M059J (cell line): ENCODE data around the gene FOXJ3. TPM values are rescaled to one million over a fixed set of nuclear protein-coding genes. Genes with fewer than 3 reads are reported as not detected.

Experiments
- DNase-seq: peaks from one replicate; pipeline ENCODE4 v3.0.0-alpha.2; 2012; ENCODE audit warnings: low read depth
- total RNA-seq: library from RNA; depleted of rRNA; stranded (reverse); fragments of >200 nt; shearing (Covaris generic); gene quantifications from 2 replicates; pipeline ENCODE4 v1.2.3, GENCODE V29; 2014; rRNA removed

The FOXJ3 gene
- total RNA-seq, 1 experiment from 2014 or later: 31.9 TPM

DNA sequence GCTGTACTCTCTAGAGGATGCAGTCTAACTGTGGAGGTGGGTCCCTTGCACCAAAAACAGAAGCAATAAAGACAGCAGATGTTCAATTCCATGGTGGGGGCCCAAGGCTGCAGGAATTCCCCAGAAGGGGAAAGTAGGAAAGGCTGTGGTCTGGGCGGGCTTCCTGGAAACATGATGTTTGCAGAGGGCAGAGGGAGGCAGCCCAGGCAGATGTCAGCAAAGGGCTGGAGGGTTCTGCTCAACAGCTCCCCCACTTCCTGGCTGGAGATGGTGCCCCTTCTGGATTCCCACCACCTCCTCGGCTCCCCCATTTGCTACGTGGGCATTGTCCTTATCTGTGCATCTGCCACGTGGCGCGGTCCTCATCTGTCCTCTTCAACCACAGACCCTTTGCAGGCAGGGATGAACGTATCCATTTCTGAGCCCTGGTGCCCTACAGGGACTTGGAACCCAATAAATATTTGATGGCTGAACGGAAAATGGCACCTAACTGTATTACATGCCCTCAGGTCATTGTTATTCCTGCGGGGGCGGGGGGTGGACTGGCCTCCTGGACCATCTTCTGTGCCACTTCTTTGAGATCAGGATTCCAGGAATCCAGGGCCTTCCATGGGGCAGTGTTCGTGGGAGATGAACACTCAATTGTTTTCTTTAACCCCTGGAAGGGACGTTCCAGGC lies 190.2 kb downstream of the FOXJ3 start:
- DNase-seq: no peak

DNA sequence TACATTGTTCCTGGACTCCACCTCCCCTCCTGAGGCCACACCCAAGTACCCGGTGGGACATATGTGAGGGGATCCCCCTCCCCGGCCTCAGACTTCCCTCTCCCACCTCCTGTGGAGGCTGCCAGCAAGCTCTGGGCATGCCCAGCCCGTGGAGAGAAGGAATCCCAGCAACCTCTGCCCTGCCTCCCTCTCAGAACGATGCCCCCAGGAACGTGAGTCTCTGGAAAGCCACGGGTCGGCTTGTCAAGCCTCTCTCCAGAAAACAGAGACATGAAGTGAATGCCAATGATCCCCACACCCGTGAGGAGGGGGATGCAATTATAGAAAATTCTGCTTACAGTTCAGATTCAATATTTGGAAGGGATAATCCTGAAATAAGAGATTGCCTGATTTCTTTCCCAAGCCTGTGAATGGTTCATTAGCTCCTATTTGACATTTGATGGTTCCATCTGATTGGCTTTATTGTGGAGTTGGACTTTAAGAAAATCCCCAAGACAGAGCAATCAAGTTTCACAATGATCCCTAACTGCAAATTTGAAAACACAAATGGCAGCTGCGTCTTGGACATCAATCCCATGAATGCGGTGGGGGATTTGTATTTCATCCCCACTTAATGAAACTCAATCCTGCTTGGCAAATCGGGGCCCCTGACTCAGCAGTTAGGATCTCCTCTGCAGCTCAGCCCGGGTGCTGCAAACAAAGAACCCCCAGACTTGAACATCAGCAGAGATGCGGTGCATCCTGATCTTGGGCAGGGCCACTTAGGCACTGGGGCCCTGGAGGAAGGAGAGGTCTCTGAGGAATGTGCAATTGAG lies 190.9 kb downstream of the FOXJ3 start:
- no peak for DNase-seq

DNA sequence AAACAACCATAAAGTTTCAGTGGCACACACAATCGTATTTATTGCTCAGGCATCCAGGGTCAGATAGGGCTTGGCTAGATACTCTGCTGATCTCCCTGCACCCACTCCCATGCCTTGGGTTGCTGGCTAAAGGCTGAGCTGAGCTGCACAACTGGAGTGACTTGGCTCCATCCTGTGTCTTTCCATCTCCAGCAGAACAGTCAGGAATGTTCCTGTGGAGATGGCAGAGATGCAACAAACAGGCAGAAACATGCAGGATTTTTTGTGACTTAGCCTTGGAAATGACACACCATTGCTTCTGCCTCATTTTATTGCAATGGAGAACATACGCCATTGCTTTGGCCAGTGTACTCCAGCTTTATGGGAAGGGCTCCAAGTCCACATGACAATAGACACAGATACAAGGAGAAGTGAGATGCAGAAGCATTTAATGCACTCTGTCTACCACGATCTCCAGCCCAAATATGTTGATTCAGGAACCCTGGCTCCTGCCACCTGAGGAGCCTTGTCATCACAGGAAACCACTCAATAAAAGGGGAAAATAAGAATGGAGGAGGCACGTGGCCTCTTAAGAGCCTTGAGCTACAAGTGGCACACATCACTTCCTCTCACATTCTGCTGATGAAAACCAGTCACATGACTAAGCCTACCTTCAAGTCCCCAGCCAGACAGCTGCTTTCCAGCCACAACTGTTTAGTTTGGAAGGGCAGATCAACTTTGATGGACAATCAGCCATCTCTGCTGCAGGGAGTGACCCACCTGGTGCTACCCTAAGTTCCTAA lies 191.9 kb downstream of the FOXJ3 start:
- peak; percentile 44 for DNase-seq

DNA sequence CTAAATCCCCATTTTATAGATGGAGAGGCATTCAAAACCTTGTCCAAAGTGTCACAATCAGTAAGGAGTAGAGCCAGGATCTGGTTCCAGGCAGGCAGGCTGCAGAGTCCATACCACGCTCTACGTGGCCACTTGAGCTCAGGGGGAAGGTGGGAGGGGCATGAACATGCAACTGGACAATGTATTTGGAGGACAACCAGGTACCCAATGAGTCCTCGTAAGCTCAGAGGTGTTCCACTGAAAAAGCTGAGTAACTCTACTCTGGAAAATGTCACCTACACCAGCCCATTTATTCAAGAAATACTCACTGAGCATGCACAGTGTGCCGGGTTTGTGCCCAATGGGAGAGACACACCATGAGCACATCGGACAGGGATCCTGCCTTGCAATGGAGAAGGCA lies 193.1 kb downstream of the FOXJ3 start:
- no peak for DNase-seq

DNA sequence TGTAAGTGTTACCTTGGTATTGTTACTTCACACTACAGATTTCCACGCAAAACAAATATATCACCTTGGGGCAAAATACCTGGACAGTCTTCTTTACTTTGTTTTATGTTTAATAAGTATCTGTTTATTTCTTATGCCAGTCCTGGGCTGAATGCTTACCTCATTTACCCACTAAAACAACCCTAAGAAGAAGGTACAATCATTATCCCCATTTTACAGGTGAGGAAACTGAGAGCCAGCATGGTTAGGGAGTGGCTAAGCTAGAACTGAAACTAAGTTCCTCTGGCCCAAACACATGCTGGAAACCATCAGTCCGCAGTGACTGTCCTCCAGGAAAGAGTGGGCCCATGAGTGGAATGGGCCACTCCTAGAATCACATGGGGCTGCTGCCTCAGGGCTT lies 194.8 kb downstream of the FOXJ3 start:
- no peak for DNase-seq

DNA sequence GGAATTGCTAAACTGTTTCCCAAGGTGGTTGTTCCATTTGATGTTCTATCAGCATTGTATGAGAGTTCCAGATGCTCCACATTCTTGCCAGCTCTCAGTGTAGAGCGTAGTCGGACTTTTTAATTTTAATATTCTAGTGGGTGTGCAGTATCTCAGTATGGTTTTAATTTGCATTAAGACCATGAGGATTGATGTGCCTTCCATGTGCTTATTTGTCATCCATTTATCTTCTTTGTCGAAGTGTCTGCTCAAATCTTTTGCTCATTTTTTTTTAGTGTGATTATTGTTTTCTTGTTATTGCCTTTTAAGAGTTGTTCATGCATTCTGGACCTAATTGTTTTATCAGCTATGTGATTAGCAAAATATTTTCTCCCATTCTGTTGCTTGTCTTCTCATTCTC lies 195.6 kb downstream of the FOXJ3 start:
- DNase-seq: no peak

DNA sequence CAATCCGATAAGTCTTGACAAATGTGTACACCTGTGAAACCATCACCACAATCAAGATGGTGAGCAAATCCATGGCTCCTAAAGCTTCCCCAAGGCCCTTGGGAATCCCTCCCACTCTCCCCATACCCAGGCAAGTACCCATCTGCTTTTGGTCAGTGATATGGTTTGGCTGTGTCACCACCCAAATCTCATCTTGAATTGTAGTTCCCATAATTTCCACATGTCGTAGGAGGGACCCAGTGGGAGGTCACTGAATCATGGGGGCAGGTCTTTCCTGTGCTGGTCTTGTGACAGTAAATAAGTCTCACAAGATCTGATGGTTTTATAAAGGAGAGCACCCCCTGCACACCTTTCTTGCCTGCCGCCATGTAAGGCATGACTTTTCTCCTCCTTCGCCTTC lies 196.4 kb downstream of the FOXJ3 start:
- DNase-seq: no peak

DNA sequence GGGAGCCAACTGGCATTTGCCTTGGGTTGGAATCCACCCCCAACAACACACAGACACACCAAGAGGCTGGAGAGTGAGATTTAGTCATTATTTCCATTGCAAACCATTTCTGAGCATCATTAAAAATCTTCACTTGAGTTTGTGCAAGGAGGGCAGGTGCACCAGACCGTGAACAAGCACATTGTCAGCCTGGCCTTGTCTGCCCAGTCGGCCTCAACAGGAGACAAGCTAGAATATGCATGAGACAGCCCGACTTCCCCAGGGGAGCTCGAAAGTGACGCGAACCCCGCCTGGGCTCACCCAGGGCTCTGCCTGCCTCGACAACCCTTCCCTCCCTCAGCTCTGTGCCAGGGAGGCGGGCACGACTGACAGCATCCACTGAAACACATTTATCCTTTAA lies 197.3 kb downstream of the FOXJ3 start:
- no peak for DNase-seq

DNA sequence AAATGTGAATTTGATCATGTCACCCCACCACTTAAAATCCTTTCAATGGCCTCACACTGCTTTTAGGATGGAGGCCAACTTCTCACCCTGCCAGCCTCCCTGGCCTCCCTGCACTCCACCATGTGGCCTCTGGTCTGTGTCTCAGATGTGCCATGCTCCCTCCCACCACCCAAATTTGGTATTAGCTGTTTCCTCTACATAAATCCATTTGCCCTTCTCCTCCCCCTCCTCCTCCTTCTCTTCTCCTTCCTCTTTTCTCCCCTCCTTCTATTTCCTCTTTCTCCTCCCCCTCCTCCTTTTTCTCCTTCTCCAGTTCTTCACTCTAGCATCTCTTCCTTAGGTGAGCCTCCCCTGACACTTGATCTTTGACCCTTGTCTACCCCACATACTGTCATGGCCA lies 198.6 kb downstream of the FOXJ3 start:
- DNase-seq: no peak

DNA sequence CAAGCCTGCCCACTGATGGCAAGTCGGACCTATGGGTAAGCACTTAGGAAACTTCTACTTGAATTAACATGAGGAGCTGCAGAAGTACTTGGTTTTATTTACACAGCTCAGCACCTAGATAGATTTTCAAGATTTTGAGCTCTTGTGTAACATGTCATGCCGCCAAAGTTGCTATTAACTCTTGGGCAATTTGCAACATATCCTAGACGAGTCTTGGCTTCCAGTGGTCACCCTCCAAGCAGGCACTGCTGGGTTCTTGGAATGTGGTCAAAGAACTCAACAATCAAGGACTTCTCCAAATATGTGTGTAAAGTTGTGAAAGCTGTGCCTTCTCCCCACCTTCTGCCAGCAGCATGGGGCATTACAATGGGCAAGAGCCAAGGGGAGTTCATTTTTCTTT lies 199.6 kb downstream of the FOXJ3 start:
- no peak for DNase-seq

DNA sequence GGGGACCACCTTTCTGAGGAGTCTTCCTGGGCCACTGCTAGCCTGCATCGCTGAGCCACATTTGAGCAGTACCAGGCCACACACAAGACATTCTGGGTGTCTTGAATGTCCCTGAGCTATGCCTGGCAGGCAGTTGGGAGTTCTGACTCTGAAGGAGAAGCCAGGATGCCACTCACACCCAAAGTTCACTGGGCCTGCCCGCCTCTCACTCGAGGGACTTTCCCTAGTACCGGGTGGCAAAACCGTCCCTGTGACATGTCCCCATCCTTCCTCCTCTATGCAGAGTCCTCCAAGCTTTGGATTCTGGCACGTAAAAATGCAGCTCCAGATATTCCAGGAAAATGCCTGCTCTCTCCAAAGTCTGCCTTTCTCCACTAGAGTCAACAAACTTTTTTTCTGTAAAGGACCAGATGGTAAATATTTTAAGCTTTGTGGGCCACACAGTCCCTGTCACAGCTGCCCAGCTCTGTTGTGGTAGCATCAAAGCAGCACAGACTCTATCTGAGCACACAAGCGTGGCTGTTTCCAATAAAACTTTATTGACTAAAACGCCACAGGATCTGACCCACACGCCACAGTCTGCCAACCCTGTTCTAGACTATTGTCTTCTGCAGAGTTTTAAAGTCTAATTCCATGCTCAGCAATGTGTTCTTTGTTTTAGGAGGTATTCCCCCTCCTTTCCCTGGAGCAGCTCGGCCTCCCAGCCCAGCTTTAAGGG lies 201.1 kb downstream of the FOXJ3 start:
- DNase-seq: no peak

DNA sequence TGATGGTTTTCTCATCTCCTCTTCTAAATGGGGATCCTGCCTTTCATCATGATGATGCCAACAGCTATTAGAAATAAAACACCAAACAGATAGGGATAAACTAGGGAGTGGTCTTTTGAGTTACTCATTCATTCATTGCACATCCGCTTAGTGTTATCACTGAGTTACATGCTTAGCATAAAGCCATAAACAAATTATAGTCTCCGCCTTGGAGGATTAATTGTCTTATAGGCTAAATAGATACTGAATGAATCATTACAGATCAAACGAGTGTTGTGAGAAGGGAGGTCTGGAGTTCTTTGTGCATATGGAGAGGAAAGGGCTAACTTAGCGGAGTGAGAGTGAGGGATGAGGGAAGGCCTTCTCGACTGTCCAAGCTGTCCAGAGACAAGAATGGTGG lies 201.6 kb downstream of the FOXJ3 start:
- DNase-seq: no peak

DNA sequence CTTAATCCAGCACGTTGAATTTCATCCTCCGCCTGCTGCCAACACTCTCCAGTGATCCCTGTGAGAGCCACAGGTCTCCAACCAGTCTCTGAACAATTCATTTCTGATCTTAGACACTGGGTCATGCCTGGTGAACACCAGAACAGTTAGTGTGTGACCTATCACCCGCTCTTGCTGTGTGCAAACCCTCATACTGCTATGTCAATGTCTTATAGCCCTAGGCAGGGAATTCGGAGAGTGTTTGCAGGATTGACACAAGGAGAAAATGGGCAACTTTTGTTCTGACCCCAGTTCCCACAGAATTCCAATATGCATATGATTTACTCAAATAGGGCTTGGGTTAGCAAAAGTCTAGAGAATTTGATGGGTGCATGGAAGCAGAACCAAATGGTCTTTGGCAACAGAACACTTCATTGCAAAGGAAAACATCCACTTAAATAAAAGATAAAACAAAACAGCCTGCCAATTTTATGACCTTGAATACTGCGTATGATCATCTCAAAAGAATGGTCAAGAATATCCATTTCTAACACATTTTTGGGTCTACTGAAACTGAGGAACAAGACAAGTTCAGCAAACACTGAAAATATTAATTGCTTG lies 204.9 kb downstream of the FOXJ3 start:
- no peak for DNase-seq

DNA sequence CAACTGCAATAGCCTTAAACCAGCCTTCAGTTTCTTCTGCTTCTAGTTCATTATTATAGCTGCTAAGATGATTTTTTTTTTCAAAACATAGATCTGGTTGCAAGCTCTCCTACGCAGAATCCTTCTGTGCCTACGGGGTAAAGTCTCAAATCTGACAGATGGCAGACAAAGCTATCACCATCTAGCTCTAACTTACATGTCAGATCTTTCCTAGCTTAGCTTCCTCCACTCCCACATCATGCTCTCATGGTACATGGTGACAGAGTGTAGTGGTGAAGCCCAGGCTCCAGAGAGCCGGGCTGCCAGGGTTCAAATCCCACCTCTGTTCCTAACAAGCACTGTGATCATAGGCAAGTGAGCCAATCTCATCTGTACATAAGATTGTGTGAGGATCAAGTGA lies 206.1 kb downstream of the FOXJ3 start:
- no peak for DNase-seq

DNA sequence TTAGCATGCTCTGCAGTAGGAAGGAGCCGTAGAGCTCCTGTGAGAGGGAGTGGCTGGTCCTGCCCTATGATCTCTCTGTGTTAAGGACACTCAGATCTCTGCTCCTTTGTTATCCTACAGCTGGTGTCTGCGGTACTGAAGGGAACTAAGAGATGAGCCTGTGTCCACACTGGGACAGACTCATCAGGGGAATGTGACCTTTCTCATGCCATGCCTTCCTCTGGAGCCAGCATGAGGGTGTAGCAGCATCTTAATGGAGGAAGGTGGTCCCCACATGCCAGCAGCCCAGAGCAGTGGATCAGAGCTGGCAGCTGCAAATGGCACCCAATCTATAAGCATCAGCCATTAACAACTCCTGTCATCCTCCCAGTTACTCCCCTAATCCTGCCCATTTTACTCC lies 206.5 kb downstream of the FOXJ3 start:
- DNase-seq: no peak

DNA sequence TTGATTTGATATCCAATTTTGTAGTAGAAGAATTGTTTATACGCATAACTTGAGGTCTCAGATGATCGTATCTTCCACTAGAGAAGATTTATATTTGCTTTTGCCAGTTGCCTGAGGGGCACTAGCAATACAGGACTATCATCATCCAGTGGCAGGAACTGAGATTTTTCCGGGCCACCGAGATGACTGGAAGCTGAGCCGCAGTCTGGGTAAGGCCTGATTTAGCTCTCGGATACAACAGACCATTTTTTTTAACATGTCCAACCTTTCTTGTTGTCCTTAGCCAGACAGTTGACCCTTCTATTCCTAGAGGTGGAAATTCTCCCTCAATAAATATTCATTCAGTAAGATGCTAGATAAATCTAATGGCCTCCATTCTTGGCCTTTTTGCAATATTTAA lies 207.3 kb downstream of the FOXJ3 start:
- no peak for DNase-seq

Other genes with a start within 250 kb of the FOXJ3 start
- gene GUCA2B, start 181.8 kb downstream of the FOXJ3 start, total RNA-seq: not detected in 2 replicates
- gene GUCA2A, start 170.5 kb downstream of the FOXJ3 start, total RNA-seq: not detected in 2 replicates
- gene RIMKLA, start 45.6 kb upstream of the FOXJ3 start, total RNA-seq: not detected in 2 replicates
- gene ZMYND12, start 120.8 kb upstream of the FOXJ3 start, total RNA-seq: 0.10 TPM in 1 of 2 replicates, not detected in the other
- 60.5 and 81.7 TPM in 2 replicates for gene PPCS, start 121.3 kb upstream of the FOXJ3 start, total RNA-seq
- gene CCDC30, start 128.1 kb upstream of the FOXJ3 start, total RNA-seq: 0.34 TPM in 1 of 2 replicates, not detected in the other